Measurements from ENCODE around the gene ZC3H12C.

DNA sequence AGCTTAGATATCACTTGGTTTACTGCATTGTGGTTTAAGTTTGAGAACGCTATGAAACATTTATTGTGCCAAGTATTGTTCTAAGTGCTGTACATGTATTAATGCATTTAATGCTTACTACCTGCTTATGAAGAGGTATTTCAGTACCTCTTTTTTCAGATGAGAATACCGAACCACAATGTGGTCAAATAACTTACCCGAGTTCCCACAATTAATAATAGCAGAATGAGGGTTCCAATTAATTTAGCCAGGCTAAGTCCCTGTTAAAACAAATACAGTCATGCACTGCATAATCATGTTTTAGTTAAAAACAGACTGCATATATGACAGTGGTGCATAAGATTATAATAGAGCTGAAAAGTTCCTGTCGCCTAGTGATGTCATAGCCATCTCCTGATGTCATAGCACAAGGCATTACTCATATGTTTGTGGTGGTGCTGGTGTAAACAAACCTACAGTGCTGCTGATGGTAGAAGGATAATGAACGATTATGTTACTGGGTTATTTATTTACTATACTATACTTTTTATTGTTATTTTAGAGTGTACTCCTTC is 4.3 kb downstream of the ZC3H12C start:
- TF ChIP-seq CTCF (IDR thresholded peaks at IDR 0.05; ENCODE audit: low read length) (no peak), EZH2 (IDR thresholded peaks at IDR 0.05; ENCODE audit: borderline replicate concordance, low read length) (no peak)

Measured in OCI-LY1 (cell line).